Stromal cell of bone marrow (primary cell): Measurements from ENCODE around the gene CHKA.

Experiments
- DNase-seq: peaks from one replicate; pipeline ENCODE4 v3.0.0-alpha.2; 2012; ENCODE audit warnings: low read depth

The CHKA gene

DNA sequence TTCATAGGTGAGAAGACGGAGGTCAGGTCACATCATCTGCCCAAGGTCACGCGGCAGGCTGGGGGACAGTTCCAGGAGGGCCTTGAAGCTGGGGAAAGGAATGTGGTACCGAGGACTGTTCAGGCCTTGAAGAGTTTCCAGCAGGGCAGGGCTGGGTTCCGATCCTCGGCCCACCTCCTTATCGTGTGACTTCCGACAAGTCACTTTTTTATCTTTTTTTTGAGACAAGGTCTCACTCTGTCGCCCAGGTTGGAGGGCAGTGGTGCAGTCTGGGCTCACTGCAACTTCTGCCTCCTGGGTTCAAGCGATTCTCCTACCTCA is 90.1 kb downstream of the CHKA start:
- DNase-seq, result no peak

DNA sequence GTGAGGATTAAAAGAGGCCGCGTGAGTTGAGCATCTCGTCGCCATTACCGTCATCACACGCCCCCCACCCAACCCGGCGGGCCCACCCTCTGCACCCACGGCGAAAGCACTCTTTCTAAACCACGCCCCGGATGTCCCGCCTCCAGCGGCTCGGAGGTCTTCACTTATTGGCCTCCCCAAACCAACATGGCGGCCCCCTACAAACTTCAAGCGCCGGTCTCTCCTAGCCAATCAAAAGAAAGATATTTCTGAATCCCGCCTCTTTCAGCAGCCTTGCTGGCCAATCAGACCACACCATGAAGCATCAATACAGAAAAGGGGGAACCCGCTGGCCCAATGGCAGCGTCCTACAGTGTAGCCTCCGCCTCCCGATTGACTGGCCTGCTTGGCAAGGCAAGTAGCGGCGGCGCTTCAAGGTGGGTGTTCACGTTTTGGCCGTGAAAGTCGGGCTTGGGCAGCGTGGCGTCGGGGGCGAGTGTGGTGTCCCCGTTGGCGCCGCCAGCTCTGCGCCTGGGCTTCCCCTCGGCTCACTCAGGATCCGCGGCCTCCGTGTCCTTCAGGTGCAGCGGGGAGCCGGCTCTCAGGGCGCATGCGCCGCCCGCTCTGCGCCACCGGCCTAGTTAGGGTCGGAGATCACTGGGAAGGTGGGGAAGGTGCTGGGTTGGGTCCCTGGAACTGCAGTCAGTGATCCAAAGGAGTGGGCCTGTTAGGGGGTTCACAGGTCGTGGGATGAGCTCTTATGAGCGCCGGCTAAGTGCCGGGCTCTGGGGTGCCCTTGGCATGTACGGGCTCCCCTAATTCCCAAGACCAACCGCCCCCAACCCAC is 90.7 kb downstream of the CHKA start, which contains the start of gene NDUFS8:
TSS of gene NDUFS8 (plus strand) at position 364 of the 826 bp plus-strand sequence. CDS start 1,471 bp downstream, outside the sequence.
- peak; percentile 98 for DNase-seq

DNA sequence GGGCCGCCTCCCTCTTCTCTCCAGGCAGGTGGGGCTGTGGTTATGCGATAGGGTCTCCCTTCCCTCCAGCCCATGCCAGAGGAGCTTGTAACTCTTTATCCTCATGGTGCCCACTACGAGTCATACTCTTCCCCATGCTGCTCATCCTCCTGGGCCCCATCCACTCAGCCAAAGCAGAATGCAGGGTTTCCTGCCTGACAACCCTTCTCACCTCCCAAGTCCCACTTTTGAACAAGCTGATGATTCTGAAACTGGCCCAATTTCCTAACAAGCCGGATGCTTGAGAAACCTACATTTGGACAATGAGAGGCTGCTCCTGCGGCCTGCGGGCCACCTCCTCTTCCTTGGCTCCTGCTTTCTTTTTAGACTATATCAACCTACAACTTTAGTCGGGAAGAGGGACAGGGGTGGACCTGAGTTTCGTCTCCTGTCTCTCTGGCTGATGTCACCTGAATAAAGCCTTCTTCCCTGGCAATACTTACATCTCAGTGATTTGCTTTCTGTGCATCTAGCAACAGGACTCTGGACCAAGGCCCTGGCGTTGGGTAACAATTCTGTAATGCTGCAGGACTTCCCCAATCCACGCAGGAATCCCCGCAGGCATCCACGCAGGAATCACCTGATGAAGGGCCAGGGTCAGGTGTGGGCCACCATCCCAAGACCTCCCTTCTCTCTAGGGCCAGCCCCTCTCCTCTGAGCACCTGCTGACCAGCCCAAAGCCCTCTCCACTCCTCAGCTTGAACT is 92.2 kb downstream of the CHKA start:
- no peak for DNase-seq

DNA sequence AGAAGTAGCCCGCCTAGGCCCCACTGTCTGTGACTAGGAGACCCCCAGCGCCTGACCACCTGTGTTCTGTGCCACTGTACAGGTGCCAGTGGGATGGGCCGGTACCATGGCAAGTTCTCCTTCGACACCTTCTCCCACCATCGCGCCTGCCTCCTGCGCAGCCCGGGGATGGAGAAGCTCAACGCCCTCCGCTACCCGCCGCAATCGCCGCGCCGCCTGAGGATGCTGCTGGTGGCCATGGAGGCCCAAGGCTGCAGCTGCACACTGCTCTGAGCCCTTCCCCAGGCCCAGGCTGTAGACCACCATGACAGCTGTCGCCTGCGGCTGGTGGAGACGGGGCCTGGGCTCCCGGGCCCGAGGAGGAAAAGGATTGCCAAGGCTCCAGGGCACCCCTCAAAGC is 93.5 kb downstream of the CHKA start:
- no peak for DNase-seq

DNA sequence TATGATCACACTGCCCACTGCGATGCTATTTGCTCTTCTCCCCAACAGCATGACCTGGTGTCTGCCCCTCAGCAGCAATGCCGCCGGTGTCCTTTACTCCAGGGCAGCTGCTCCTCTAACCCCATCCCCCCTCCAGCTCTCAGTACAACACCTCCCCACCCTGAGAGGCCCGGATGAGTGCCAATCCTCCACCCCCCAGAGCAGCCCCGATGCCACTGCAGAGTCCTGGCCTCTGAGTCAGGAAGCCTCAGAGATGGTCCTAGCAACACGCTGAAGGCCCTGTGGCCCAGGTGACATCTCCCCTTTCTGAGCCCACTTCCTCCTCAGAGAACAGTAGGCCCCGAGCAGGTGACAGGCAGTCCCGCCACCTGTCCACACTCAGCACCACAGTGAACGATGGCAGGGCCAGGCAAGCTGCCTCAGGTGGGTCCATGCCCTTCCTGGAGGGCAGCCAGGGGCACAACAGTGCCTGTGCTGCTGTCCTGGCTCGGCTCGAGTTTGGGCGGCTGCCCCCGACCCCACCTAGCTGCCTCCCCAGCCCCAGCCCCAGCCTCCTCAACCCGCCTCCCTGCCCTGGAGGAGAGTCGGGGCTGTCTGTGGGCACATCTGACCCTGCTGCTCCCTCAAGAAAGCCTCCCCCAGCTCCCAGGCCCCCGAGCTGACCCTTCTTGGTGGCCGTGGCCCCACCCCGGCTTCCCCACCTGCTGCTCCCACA is 94.6 kb downstream of the CHKA start:
- no peak for DNase-seq

DNA sequence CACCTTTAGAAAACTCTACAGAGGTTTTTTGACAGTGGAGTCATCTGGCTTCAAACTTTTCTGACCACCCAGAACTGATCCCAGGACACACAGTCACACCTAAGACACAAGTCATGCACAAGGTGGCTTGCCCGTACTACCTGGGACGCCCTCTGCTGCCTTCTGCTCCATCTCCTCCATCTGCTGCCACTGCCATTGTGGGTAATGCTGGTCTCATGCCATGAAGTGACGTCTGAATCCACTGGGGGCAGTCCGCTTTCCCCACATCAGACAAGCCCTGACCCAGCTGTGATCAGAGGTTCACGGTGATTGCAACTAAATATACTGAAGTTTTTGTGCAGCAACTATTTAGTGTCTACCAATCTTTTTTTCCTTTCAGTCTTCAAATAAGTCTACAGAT is 96.1 kb downstream of the CHKA start:
- DNase-seq, result no peak

DNA sequence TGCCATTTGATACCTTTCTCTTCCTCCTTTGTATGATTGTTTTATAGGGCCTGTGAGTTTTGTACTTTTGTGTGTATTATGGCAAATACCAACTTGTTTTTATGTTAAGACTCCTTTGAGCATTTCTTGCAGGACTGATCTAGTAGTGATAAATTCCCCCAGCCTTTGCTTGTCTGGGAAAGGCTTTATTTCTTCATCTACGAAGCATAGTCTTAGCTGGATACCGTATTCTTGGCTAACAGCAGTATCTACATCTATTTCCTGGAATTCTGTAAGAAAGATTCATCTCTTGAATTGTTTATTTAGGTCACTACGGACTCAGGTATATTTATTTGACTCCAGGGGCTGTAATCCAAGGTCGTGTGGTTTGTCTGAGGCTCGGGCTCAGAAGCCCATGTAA is 96.7 kb downstream of the CHKA start:
- no peak for DNase-seq

DNA sequence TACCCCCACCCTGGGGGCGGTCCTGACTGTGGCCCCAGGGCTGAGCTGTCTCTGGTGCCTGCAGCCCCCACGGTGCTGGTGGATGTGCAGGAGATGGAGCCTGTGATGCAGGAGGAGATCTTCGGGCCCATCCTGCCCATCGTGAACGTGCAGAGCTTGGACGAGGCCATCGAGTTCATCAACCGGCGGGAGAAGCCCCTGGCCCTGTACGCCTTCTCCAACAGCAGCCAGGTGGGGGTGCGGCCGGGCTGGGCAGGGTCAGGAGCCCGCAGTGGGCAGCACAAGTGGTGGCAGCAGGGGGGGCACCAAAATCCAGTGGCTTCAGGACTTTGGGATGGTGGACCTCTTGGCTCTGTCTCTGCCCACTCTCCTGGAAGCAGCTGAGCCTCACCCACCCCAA is 98.7 kb downstream of the CHKA start:
- DNase-seq, result no peak

DNA sequence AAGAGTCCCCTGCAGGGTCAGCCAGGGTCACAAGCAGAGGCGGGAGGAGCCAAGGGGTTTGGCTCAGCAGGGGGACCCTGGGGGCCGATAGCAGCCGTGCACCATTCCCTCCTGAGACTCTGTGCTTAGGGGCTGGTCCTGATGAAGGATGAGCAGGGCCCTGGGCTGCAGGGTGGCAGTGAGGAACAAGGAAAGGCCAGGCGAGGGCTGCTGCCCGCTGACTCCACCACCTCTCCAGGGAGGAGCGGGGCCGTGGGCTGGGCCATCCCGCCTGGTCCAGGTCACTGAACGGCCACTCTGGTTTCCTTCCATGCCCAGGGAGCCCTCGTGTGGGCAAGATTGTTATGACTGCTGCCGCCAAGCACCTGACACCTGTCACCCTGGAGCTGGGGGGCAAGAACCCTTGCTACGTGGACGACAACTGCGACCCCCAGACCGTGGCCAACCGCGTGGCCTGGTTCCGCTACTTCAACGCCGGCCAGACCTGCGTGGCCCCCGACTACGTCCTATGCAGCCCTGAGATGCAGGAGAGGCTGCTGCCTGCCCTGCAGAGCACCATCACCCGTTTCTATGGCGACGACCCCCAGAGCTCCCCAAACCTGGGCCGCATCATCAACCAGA is 99.9 kb downstream of the CHKA start:
- DNase-seq, result no peak

DNA sequence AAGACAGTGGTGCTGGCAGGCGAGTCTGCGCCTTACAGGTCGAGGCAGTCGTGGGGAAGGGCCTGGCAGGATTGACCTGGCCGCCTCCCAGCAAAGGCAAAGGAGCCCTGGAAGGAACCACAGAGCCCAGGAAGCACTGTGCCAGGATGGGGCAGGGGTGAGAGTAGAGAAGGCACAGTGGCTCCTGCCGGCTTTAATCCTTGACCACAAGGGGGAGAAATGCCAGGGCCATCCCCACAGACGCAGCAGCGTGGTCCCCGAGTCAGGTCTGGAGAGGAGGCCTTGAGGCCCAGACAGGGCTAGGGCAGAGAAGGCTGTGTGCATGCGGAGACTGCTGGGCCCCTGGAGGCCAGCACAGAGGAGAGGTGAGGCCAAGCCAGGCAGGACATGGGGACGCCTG is 100.6 kb downstream of the CHKA start:
- DNase-seq, result no peak

DNA sequence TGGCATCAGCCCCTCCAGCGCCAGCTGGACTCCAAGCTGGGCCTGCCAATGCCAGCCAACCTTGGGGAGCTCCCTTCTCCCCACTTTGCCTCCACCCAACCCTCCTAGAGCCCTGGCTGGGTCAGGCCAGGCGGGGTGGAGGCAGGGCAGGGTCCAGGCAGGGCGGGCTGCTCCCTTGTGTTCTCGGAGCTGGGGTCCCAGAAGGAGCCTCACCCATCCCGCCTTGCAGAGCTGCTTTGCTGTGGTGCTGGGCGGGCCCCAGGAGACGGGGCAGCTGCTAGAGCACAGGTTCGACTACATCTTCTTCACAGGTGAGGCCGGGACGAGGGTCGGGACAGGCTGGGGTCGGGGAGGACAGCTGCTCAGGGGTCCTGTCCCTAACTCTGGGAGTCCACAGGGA is 101.7 kb downstream of the CHKA start:
- no peak for DNase-seq

DNA sequence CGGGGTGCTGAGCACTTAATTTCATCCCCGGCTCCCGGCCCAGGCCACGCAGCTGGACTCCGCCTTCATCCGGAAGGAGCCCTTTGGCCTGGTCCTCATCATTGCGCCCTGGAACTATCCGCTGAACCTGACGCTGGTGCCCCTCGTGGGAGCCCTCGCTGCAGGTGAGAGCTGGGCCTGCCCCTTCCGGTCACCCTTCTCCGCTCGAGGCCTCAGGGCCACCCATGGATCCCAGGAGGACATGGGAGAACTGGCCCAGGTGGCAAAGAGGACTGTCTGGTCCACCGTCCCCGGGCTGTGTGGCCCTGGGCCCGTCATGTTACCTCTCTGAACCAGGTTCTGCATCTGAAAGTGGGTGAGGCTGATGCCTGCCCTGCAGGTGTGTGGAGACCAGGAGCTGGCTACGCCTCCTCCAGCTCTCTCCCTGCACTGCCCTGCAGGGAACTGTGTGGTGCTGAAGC is 102.4 kb downstream of the CHKA start:
- no peak for DNase-seq

DNA sequence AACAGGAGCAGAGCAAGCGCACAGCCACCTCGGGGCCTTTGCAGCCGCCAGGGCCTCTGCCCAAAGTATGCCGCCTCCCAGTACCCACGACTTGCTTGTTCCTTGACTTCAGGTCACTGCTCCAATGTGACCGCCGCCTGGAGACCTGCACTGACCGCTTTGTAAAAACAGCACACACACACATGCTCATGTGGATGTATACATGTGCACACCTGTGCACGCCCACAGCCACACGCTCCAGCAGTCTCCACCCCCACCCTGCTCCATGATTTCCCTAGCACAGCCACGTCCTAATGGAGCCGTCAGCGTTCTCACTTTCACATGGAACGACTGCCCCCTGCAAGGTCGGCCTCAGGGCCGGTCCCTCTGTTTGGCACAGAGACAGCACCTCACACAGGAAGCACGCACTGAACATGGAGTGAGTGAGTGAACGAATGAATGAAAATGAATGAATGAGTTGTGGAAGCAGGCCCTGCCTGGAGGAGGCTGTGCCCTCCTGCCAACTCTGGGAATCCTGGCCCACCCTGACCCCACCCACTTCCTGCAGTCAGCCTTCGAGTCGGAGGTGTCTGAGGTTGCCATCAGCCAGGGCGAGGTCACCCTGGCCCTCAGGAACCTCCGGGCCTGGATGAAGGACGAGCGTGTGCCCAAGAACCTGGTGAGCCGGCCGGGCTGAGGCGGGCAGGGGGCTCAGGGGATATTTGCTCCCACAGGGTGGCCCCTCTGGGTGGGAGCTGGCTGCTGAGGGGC is 103.0 kb downstream of the CHKA start:
- no peak for DNase-seq

DNA sequence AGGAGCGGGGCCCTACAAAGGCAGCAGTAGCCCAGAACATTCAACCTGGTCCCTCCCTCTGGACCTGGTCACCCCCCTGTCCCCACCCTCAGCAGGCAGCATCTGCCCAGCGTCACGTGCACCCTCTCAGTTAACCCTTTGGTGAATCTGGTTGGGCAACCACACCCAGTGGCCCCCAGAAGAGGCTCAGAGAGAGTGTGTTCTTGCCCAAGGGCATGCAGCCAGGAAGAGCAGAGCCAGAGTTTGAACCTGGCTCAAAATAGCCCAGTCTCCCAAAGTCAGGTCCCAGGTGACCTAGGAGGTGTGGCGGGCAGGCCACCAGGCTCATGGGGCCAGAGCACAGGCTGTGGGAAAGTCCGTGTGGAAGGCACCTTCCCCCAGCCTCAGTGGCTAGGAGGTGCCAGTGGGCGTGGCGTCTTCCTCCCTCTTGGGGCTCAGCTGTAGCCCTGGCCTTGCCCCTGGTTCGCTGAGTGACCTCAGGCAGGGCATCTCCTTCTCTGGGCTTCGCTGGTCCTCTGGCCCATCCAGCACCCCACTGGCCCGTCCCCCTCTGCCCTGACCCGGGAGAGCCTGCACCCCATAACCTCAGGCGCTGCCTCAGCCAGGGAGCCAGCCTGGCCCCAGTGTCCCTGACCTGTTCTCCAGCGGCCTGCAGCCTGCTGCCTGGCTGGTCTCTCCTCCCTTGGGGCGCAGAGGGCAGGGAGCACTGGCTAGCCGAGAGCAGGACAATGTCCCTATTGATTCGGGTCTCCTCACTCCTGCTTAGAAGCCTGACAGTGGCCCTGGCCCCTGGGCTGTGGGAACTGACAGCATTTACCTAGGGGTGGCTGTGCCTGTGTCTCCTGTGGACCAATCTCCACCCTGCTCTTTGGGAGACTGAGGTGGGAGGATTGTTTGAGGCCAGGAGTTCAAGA is 104.0 kb downstream of the CHKA start:
- no peak for DNase-seq

DNA sequence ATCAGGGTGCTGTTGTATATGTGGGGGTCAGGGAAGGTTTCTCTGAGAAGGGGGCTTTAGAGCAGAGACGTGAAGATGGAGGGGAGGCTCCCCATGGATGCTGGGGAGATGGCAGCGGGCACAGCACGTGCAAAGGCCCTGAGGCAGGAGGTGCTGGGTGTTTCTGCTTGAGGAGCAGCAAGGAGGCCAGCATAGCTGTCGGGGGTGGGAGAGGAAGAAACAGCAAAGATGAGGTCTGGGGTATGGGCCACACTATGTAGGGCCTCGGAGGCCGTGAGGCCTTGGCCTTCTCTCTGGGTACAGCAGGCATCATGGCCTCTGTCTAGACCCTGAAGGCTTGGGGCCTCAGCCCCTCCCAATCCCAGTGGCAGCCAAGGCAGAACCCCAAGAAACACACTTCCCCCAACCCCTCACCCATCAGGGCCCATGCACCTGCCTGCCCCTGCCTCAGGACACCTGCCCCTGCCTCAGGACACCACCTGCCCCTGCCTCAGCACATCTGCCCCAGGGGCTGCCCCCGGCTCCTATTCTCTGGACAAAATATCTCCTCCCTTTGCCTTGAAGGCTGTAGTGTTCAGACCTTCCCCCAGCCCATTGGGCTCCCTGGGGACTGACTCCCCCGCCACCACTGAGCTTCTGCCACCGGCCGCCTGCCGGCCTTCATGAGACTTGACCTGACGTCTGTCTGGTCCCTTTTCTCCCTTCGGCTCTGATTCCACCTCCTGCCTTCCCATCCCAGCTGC is 104.9 kb downstream of the CHKA start:
- DNase-seq, result no peak

DNA sequence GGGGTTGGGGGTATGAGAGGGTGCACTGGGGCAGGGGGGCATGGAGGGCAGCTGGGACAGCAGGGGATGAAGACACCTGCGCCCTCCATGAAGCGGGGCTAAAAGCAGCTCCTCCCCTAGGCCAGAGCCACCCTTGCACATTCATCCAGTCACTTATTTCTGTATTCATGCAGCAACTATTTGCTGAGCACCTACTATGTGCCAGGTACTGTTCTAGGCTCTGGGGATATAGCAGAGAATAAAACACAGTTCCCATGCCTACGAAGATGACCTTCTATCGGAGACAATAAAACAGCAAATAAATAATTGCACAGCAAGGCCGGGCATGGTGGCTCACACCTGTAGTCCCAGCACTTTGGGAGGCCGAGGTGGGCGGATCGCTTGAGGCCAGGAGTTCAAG is 105.7 kb downstream of the CHKA start:
- no peak for DNase-seq

DNA sequence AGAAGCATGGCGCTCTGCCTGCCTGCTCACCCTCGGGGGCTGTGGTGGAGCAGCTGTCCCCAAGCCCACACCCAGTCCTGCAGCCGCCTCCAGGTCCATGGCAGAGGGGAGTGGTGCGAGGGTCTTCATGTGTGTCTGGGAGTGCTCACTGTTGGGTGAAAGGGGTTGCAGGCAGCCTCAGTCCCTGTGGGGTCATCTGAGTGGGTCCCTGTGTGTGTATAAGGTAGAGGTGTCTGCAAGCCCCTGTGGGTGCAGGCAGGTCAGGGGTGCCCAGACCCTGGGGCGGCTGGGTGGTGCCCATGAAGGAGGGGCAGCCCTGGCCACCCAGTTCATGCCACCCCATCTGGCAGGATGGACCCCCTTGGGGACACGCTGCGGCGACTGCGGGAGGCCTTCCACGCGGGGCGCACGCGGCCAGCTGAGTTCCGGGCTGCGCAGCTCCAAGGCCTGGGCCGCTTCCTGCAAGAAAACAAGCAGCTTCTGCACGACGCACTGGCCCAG is 106.2 kb downstream of the CHKA start:
- no peak for DNase-seq

DNA sequence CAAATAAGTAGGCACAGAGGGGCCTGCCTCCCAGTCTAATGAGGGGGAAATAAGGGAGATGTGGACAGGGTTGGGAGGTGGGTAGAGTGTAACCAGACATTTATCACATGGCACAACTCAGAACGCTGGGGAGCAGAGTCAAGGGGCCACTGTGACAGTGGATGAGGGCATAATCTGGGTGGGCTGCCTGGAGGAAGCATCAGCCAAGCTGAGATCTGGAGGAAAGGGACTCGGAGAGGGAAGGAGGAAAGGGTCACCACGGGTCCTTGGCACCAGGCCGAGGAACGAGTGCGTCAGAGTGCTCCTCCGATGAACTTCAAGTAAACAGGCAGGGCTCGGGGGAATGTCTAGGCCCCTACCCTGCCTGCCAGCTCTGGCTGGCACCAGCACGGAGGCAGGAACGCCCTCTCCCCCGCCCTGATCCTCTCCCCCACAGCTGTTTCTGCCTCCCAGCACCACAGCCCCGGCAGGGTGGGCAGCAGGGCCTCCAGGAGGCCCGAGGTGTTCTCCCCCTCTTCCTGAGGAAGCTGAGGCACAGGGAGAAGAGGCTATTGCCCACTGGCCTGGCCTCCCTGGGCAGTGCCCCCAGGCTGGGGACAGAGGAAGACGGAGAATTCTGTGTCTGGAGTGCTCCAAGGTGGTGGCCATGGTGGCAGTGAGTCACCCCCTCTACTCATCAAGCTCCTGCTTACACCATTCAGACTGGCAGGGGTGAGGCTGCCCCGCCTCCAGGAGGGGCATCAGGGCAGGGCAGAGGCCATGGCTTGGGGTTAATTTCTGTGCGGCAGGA is 106.8 kb downstream of the CHKA start:
- DNase-seq, result peak; percentile 62

DNA sequence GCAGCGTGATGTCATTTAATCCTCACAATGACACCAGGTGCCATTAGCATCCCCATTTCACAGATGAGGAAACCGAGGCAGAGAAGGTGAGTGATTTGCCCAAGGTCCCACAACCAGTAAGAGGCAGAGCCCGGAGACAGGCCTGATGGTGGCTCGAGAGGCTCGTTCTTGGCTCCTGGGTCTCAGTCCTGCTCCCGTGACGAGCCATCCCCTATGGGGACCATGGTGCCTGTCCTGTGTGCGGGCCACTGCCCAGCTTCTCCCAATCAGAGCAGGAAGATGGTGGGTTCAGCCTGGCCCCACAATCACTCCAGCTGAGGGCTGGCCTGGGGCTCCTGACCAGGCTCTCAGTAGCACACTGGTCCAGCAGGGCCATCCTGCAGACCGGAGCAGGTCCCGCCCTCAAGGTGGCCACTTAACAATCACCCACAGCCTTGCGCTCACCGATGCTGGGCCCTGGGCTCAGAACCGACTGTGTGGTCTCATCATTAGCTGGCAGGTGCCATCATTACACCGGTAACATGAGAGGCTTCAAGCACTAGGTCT is 107.5 kb downstream of the CHKA start:
- DNase-seq, result no peak
